DLD1 (cell line): ENCODE results near the gene KIF3A.

ENCODE experiments used
- in situ Hi-C: cut with HindIII; loops from 2 replicates; pipeline ENCODE4 v1.10.0; 2017; ENCODE audit warnings: low sequenced_read_pairs

The KIF3A gene

GRCh38 chr5:132736853-132737833 is at the start of gene KIF3A:
TSS of gene KIF3A (minus strand) at chr5:132737546. CDS start at chr5:132737419, 127 bp downstream.
- in situ Hi-C loops: no loop called here

DNA sequence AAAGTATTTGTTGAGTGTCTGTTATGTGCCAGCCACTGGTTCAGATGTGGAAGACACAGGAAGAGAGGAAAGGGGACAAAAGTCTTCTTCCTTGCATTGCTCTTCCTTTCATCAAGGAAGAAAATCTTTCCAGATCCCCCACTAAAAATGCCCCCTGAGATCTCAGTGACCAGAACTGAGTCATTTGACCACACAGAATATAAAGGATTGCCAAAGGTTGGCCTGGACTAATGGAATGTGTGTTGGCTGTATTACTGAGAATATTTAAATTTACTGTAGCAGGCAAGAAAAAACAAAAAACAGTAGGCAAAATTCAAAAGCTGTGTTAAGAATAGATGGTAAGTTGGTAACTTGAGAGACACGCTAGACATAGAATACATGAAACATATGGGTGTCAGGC is 49.7 kb upstream of the KIF3A start:
- in situ Hi-C loops: no loop called here

GRCh38 chr5:132785864-132786263 is 48.5 kb upstream of the KIF3A start:
- in situ Hi-C loops: no loop called here

DNA sequence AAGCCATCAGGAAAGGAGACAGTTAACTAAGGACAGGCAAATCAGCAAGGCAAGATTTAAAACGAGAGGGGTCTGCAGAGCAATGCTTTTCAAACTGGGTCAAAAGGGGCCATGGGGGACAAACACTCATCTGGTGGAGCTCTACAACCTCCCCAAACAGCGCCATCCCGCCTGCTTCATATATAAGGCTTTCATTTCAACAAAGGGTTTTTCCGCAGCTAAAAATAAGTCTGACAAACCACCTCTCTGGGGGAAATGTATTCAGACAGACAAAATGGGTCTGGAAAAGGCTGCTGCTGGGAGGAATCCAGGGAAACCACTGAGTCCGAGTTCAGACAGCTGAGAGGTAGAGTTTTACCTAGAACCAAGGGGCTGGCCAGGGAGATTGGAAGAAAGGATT is 48.0 kb upstream of the KIF3A start:
- in situ Hi-C loops: no loop called here

DNA sequence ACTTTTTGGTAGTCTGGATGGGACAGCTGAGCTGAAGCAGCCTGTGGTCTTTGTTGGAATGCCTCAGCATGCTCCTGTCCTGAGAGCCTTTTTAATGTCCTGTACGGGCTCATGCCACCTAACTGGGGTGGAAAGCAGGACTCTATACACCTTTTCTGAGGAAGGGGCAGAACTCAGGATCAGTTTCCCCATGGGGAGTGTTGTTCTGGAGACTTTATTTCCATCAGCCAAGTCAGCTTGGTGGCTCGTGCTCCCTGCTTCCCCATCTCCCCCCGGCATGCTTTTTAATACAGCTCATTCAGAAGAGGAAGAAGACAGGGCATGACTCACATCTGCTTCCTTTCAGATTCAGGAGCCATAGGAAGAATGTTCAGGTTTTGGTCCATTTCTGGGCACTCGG is 44.8 kb upstream of the KIF3A start:
- in situ Hi-C loops: no loop called here

- in situ Hi-C loops: no loop called here
These were observed 43.7 kb upstream of the KIF3A start for GRCh38 chr5:132781029-132781428.

- in situ Hi-C loops: no loop called here
These were observed 43.2 kb upstream of the KIF3A start for GRCh38 chr5:132780577-132780976.

DNA sequence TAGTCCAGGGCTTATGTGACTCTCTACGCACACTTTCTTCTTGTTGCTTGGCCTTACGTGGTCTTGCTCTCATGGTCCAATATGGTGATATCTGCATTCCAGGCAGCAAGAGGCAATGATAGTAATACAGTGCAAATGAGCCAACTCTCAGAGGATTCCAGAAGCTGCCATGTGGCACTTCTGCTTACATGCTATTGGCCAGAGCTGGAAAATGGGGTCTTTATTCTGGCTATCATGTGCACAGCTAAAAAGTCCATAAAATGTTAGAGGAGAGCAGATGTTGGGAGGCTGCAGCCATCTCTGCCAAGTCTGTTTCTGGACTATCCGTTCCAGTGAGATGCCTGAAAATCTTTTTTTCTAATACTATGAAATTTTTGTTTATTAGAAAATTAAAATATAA is 42.6 kb upstream of the KIF3A start:
- in situ Hi-C loops: no loop called here

- in situ Hi-C loops: no loop called here
These were observed 41.5 kb upstream of the KIF3A start for GRCh38 chr5:132778856-132779255.

DNA sequence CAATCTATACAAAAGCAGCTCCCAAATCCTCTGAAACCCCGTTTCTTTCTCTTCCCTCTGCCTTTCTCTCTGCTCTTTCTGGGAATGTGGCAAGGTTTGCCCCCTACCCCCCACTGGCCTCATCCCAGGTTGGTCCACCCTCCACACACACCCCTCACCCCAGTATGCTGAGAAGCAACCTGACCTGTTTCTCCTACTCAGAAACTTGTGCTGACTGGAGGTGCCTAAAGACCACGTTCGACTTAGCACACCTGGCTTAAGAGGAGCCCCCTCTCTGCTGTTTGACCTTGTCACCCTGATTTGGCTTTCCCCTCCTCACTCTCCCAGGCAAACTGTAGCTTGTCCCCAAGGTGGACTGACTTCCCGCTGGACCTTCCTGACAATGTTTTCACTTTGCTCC is 40.8 kb upstream of the KIF3A start:
- in situ Hi-C loops: no loop called here

- in situ Hi-C loops: no loop called here
These were observed 40.1 kb upstream of the KIF3A start, which contains the start of gene SEPTIN8 for GRCh38 chr5:132777209-132778069. TSS of gene SEPTIN8 (minus strand) at chr5:132777239. CDS start at chr5:132777137, 102 bp downstream.

GRCh38 chr5:132776938-132777208 is 39.5 kb upstream of the KIF3A start:
- in situ Hi-C loops: no loop called here

DNA sequence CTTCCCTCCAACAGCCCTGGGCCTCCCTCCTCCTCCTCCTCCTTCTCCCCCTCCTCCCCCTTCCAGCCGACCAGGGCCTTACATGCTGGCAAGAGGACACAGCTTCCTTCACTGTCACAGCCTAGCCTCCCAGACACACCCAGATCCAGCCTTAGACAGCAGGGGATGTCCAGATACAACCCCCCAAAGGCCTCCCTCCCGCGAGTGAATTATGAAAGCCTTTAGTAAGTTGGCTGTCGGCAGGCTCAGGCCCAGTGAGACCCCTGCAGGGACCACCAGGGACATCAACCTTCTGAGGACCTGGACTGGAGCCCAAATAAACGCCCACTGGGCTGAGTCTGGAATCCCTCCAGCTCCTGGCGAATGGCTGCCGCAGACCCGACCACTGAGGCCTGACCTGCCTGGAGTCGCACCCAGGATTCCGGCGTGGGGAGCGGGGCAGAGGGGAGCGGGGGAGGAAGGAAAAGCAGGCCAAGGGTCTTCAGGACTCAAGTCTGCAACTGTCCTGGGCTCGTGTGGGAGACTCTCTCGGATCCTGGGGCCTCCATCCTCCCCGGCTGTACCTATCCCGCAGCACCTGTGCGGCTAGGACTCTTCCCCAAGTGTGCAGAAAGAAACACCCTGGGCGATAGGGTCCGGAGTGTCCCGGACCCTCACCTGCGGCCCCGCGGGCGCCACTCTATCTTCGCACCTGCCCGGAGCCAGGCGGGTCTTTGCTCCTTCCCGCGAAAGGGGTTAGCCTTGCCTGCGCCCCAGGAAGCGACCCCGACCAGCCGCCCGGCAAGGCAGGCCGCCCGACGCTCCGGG is 39.0 kb upstream of the KIF3A start:
- in situ Hi-C loops: no loop called here

DNA sequence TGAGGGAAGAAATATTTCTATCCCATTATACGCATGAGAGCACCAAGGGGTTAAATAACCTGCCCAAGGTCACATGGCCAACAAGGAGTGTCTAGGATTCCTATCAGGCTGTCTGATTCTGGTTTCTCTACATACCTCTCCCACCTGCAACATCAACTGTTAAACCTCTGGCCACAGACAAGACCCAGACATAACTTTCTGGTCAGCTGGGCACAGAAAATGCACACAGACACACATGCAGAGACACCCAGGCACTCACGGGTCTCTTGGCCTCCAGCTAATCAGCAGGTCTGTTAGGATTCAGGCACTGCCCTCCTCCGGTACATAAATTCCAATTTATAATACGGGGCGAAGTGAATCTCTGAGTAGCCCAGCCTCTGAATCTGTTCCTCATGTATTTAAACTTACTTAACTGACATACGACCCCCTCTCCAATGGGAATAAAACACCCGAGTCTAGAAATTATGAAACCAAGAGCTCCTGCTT is 38.2 kb upstream of the KIF3A start:
- in situ Hi-C loops: no loop called here

DNA sequence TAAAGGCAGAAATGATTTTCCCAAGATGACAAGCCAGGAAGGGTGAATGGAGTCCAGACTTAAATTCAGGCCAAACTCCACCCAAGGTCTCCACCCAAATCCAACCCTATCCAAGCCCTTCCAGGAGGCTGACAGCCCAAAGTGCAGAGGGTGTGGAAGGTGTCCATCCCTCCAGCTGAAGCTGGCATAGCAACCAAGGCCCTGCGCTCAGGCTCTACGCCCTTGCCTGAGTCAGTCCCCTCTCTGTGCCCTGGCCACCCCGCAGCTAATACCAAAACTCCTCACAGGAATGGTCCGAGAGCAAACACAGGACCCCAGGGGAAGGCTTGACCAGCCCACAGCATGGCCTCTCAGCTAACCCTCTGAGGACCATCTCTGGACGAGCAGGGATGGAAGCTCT is 37.5 kb upstream of the KIF3A start:
- in situ Hi-C loops: no loop called here

GRCh38 chr5:132774406-132774805 is 37.1 kb upstream of the KIF3A start:
- in situ Hi-C loops: no loop called here

DNA sequence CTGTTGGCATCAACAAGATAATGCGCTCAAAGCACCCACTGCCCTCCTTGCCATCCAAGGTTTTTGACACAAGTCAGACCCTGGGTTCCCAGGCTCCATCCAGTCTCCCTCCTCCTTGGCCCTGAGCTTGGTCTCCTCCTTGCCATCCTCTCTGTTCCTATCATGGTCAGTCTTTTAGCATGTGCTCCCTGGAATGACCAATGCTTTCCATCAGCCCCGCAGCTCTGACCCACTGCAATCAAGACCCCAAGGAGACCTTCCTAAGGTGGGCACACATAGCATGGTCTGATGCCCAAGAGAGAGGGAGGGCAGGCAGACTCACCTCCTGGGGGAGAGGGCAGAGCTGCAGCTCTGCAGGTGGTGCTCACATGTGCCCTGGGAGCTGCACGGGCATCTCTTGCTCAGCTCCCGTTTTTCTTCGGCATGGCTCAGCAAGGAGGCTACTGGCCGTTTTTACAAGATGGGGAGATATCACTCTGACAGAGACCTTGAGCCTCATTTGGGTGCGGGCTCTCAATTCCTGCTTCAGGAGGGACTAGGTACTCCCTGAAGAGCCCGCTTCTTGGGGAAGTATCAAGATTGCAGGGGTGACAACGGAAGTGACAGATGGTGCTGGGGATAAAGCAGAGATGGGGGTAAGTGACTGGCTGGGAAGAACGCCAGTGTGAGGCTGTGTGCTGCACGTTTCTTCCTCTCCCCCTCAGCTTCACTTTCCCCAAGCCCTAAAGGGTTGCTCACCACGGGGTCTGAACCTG is 36.4 kb upstream of the KIF3A start:
- in situ Hi-C loops: no loop called here

- in situ Hi-C loops: no loop called here
These were observed 35.8 kb upstream of the KIF3A start for GRCh38 chr5:132773114-132773513.

DNA sequence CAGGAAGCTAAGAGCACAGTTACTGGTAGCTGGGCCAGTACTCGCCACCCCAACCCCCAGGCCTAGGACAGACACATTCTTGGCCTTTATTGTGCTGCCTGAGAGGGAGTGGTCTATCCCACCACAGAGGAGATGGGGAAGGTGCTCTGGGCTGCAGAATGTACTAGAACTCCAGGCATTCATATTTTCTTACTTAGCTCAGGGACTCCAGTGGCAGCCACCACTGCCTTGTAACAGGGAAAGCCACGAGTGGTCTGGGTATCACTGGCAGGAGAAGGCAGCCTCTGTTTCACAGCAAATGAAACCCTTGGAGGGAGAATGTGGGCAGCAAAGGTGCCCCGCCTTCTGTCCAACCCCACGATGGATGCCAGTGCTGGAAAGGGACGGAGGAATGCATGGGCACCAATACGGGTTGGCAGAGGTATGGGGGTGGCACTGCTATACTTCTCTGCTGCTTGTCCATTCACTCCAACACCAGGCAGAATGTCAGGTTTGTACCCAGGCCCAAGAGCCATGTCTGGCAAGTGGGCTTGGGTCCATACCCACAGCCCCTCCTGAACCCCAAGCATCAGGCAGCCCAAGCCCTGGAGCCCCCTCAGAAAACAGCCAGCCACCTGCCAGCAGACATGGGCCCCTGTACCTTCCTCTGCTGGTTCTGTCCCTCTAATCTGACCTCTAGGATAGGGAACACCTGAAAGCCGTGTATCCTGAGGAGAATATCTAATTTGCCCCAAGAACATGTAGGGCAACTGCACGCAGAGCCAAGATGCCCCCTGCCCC is 35.1 kb upstream of the KIF3A start:
- in situ Hi-C loops: no loop called here
